ENCODE data around the gene ABCD3. TPM values are rescaled to one million over a fixed set of nuclear protein-coding genes. Genes with fewer than 3 reads are reported as not detected.

Gene ABCD3
- total RNA-seq, 2 experiments from 2014 or later: 29.2 to 30.8 TPM

- no peak for DNase-seq
- Mint-ChIP-seq H3K4me3 (no peak overlapping the region), H3K4me1 (ENCODE audit: low read depth) (no peaks in the 10 kb centered on the region), H3K27me3 (ENCODE audit: low read depth) (no peaks in the 10 kb centered on the region), H3K27ac (no peak overlapping the region), H3K9me3 (no peaks in the 10 kb centered on the region), H3K36me3 (ENCODE audit: low read depth) (peaks cover 12% of the 10 kb centered on the region)
- CTCF ChIA-PET: interaction anchor here (0.6 kb wide), 1 partner anchor 174 kb away, joined by 3 read pairs; no protein-coding TSS in a partner anchor
- intact Hi-C loops (cut with micrococcal nuclease): no loop called here
Observed at GRCh38 chr1:94519351-94519750, 101.2 kb downstream of the ABCD3 start.

- no peaks in the 10 kb centered on the region for H3K27me3 Mint-ChIP-seq (ENCODE audit: low read depth)
- no peaks in the 10 kb centered on the region for H3K4me1 Mint-ChIP-seq (ENCODE audit: low read depth)
- no peaks in the 10 kb centered on the region for H3K9me3 Mint-ChIP-seq
- H3K27ac Mint-ChIP-seq: no peak overlapping the region
- intact Hi-C loops (cut with micrococcal nuclease): loop anchor here (1.0 to 2.0 kb wide), 2 partner anchors 284 to 520 kb away; no protein-coding TSS in a partner anchor
- no peak overlapping the region for H3K4me3 Mint-ChIP-seq
- CTCF ChIA-PET: interaction anchor here (0.6 to 1.3 kb wide), 3 partner anchors 9 to 538 kb away, joined by 3 read pairs; no protein-coding TSS in a partner anchor
- H3K36me3 Mint-ChIP-seq (ENCODE audit: low read depth): peaks cover 5% of the 10 kb centered on the region
- DNase-seq: peak; percentile 14
Observed at GRCh38 chr1:94522304-94522703, 104.1 kb downstream of the ABCD3 start.

- Mint-ChIP-seq H3K9me3 (no peaks in the 10 kb centered on the region), H3K4me3 (no peak overlapping the region), H3K36me3 (ENCODE audit: low read depth) (peaks cover 3% of the 10 kb centered on the region), H3K27ac (no peak overlapping the region), H3K27me3 (ENCODE audit: low read depth) (no peaks in the 10 kb centered on the region), H3K4me1 (ENCODE audit: low read depth) (no peaks in the 10 kb centered on the region)
- CTCF ChIA-PET: no interaction called here
- intact Hi-C loops (cut with micrococcal nuclease): no loop called here
- DNase-seq: no peak
Observed at GRCh38 chr1:94524531-94524930, 106.3 kb downstream of the ABCD3 start.

GRCh38 chr1:94526152-94526980, 108.2 kb downstream of the ABCD3 start:
- no peaks in the 10 kb centered on the region for H3K9me3 Mint-ChIP-seq
- CTCF ChIA-PET: interaction anchor here (0.7 to 2.0 kb wide), 2 partner anchors 279 to 339 kb away, joined by 3 to 7 read pairs; no protein-coding TSS in a partner anchor
- H3K36me3 Mint-ChIP-seq (ENCODE audit: low read depth): no peaks in the 10 kb centered on the region
- intact Hi-C loops (cut with micrococcal nuclease): no loop called here
- no peak overlapping the region for H3K27ac Mint-ChIP-seq
- no peak for DNase-seq
- no peaks in the 10 kb centered on the region for H3K4me1 Mint-ChIP-seq (ENCODE audit: low read depth)
- H3K27me3 Mint-ChIP-seq (ENCODE audit: low read depth): no peaks in the 10 kb centered on the region
- no peak overlapping the region for H3K4me3 Mint-ChIP-seq

GRCh38 chr1:94527447-94528031, 109.3 kb downstream of the ABCD3 start:
- Mint-ChIP-seq H3K36me3 (ENCODE audit: low read depth) (no peaks in the 10 kb centered on the region), H3K27me3 (ENCODE audit: low read depth) (no peaks in the 10 kb centered on the region), H3K4me3 (no peak overlapping the region), H3K27ac (no peak overlapping the region), H3K4me1 (ENCODE audit: low read depth) (no peaks in the 10 kb centered on the region), H3K9me3 (no peaks in the 10 kb centered on the region)
- no peak for DNase-seq
- CTCF ChIA-PET: interaction anchor here (1.1 to 2.0 kb wide), 2 partner anchors 11 to 278 kb away, joined by 4 to 7 read pairs; no protein-coding TSS in a partner anchor
- intact Hi-C loops (cut with micrococcal nuclease): no loop called here

- Mint-ChIP-seq H3K9me3 (no peaks in the 10 kb centered on the region), H3K27me3 (ENCODE audit: low read depth) (no peaks in the 10 kb centered on the region), H3K27ac (no peak overlapping the region), H3K36me3 (ENCODE audit: low read depth) (no peaks in the 10 kb centered on the region), H3K4me3 (no peak overlapping the region), H3K4me1 (ENCODE audit: low read depth) (no peaks in the 10 kb centered on the region)
- DNase-seq: no peak
- intact Hi-C loops (cut with micrococcal nuclease): no loop called here
- CTCF ChIA-PET: interaction anchor here (1.1 kb wide), 1 partner anchor 12 kb away, joined by 4 read pairs; no protein-coding TSS in a partner anchor
Observed at GRCh38 chr1:94528299-94528698, 110.1 kb downstream of the ABCD3 start.

- intact Hi-C loops (cut with micrococcal nuclease): no loop called here
- no peak for DNase-seq
- no peaks in the 10 kb centered on the region for H3K36me3 Mint-ChIP-seq (ENCODE audit: low read depth)
- H3K9me3 Mint-ChIP-seq: no peaks in the 10 kb centered on the region
- no peak overlapping the region for H3K27ac Mint-ChIP-seq
- no peaks in the 10 kb centered on the region for H3K4me1 Mint-ChIP-seq (ENCODE audit: low read depth)
- H3K27me3 Mint-ChIP-seq (ENCODE audit: low read depth): no peaks in the 10 kb centered on the region
- no peak overlapping the region for H3K4me3 Mint-ChIP-seq
- CTCF ChIA-PET: interaction anchor here (0.9 to 1.1 kb wide), 2 partner anchors 11 to 12 kb away, joined by 3 to 4 read pairs; no protein-coding TSS in a partner anchor
Observed at GRCh38 chr1:94528826-94529225, 110.6 kb downstream of the ABCD3 start.

GRCh38 chr1:94529416-94529815, 111.2 kb downstream of the ABCD3 start:
- CTCF ChIA-PET: interaction anchor here (0.6 to 0.9 kb wide), 2 partner anchors 11 to 14 kb away, joined by 3 read pairs; no protein-coding TSS in a partner anchor
- H3K4me1 Mint-ChIP-seq (ENCODE audit: low read depth): no peaks in the 10 kb centered on the region
- H3K27me3 Mint-ChIP-seq (ENCODE audit: low read depth): no peaks in the 10 kb centered on the region
- H3K36me3 Mint-ChIP-seq (ENCODE audit: low read depth): no peaks in the 10 kb centered on the region
- intact Hi-C loops (cut with micrococcal nuclease): no loop called here
- H3K9me3 Mint-ChIP-seq: no peaks in the 10 kb centered on the region
- DNase-seq: no peak
- H3K4me3 Mint-ChIP-seq: no peak overlapping the region
- H3K27ac Mint-ChIP-seq: no peak overlapping the region

- intact Hi-C loops (cut with micrococcal nuclease): no loop called here
- CTCF ChIA-PET: no interaction called here
- Mint-ChIP-seq H3K4me3 (no peak overlapping the region), H3K9me3 (no peaks in the 10 kb centered on the region), H3K27ac (no peak overlapping the region), H3K27me3 (ENCODE audit: low read depth) (no peaks in the 10 kb centered on the region), H3K4me1 (ENCODE audit: low read depth) (no peaks in the 10 kb centered on the region), H3K36me3 (ENCODE audit: low read depth) (no peaks in the 10 kb centered on the region)
- no peak for DNase-seq
Observed at GRCh38 chr1:94530373-94530878, 112.2 kb downstream of the ABCD3 start.

GRCh38 chr1:94531664-94532063, 113.5 kb downstream of the ABCD3 start:
- intact Hi-C loops (cut with micrococcal nuclease): no loop called here
- DNase-seq: no peak
- Mint-ChIP-seq H3K9me3 (no peaks in the 10 kb centered on the region), H3K27ac (no peak overlapping the region), H3K4me3 (no peak overlapping the region), H3K36me3 (ENCODE audit: low read depth) (no peaks in the 10 kb centered on the region), H3K27me3 (ENCODE audit: low read depth) (peaks cover 5% of the 10 kb centered on the region), H3K4me1 (ENCODE audit: low read depth) (no peaks in the 10 kb centered on the region)
- CTCF ChIA-PET: interaction anchor here (0.6 kb wide), 2 partner anchors 329 to 557 kb away, joined by 3 read pairs; no protein-coding TSS in a partner anchor

GRCh38 chr1:94532077-94532476, 113.9 kb downstream of the ABCD3 start:
- H3K9me3 Mint-ChIP-seq: no peaks in the 10 kb centered on the region
- H3K4me3 Mint-ChIP-seq: no peak overlapping the region
- no peaks in the 10 kb centered on the region for H3K4me1 Mint-ChIP-seq (ENCODE audit: low read depth)
- no peaks in the 10 kb centered on the region for H3K36me3 Mint-ChIP-seq (ENCODE audit: low read depth)
- CTCF ChIA-PET: interaction anchor here (0.5 kb wide), 1 partner anchor 258 kb away, joined by 3 read pairs; no protein-coding TSS in a partner anchor
- DNase-seq: no peak
- intact Hi-C loops (cut with micrococcal nuclease): no loop called here
- H3K27ac Mint-ChIP-seq: no peak overlapping the region
- peaks cover 6% of the 10 kb centered on the region for H3K27me3 Mint-ChIP-seq (ENCODE audit: low read depth)

GRCh38 chr1:94535095-94535494, 116.9 kb downstream of the ABCD3 start:
- no peaks in the 10 kb centered on the region for H3K9me3 Mint-ChIP-seq
- intact Hi-C loops (cut with micrococcal nuclease): no loop called here

More at GRCh38 chr1:94535095-94535494, 116.9 kb downstream of the ABCD3 start:
- Mint-ChIP-seq H3K36me3 (ENCODE audit: low read depth) (no peaks in the 10 kb centered on the region), H3K27me3 (ENCODE audit: low read depth) (peaks cover 25% of the 10 kb centered on the region), H3K4me1 (ENCODE audit: low read depth) (no peaks in the 10 kb centered on the region), H3K27ac (no peak overlapping the region), H3K4me3 (no peak overlapping the region)
- DNase-seq: no peak
- CTCF ChIA-PET: no interaction called here
